Subcutaneous abdominal adipose tissue (tissue), 5 donors: Measurements from ENCODE around the gene SLC4A11.

Experiments used
- H3K27ac ChIP-seq: one replicate; pipeline ENCODE4 v1.7.0; 2013; ENCODE audit warnings: low read depth, mild to moderate bottlenecking, inconsistent platforms, low read length, moderate library complexity
- H3K27me3 ChIP-seq, 5 donors: one replicate each; pipeline ENCODE4 v1.7.0; 2013; ENCODE audit warnings: low read length in 5 of 5, inconsistent platforms in 1 of 5; ENCODE audit not compliant: control insufficient read depth in 5 of 5, insufficient read depth in 4 of 5
- H3K36me3 ChIP-seq, 5 donors: one replicate each; pipeline ENCODE4 v1.7.0; 2013; ENCODE audit warnings: low read length in 5 of 5; ENCODE audit not compliant: control insufficient read depth in 5 of 5, insufficient read depth in 5 of 5
- H3K4me1 ChIP-seq, 5 donors: one replicate each; pipeline ENCODE4 v1.7.0; 2013; ENCODE audit warnings: low read length in 5 of 5, mild to moderate bottlenecking in 3 of 5, moderate library complexity in 1 of 5; ENCODE audit not compliant: control insufficient read depth in 5 of 5, insufficient read depth in 5 of 5
- H3K4me3 ChIP-seq, 5 donors: one replicate each; pipeline ENCODE4 v1.7.0; 2013; ENCODE audit warnings: low read length in 5 of 5, low read depth in 1 of 5
- H3K9ac ChIP-seq, 5 donors: one replicate each; pipeline ENCODE4 v1.7.0; 2013; ENCODE audit warnings: low read length in 5 of 5, mild to moderate bottlenecking in 4 of 5, moderate library complexity in 3 of 5
- H3K9me3 ChIP-seq, 5 donors: one replicate each; pipeline ENCODE4 v1.7.0; 2013; ENCODE audit warnings: low read length in 5 of 5; ENCODE audit not compliant: control insufficient read depth in 5 of 5
- donor health status: healthy.
- donor health status: healthy.
- donor health status: healthy.
- donor health status: healthy.
- donor health status: healthy.

Gene SLC4A11

GRCh38 chr20:3239867-3240775 lies 1.1 kb upstream of the SLC4A11 start:
- peaks cover 0 to 28% (median 22%) of the 10 kb centered on the region in 5 donors for H3K4me1 ChIP-seq
- peak overlapping the region in 4 of 5 donors; percentile 30 to 46 (median 36) for H3K9ac ChIP-seq

GRCh38 chr20:3238616-3239025 lies 369 bp downstream of the SLC4A11 start:
- H3K9ac ChIP-seq, result peak overlapping the region in 1 of 5 donors; percentile 40
- no peaks in the 10 kb centered on the region for H3K9me3 ChIP-seq
- peak overlapping the region in 4 of 5 donors; percentile 62 to 80 (median 74) for H3K4me3 ChIP-seq
- H3K27me3 ChIP-seq, result peaks cover 33 to 48% (median 47%) of the 10 kb centered on the region in 5 donors
- no peak overlapping the region for H3K27ac ChIP-seq
- peaks cover 0 to 28% (median 22%) of the 10 kb centered on the region in 5 donors for H3K4me1 ChIP-seq
- no peaks in the 10 kb centered on the region for H3K36me3 ChIP-seq

More at GRCh38 chr20:3239867-3240775, 1.1 kb upstream of the SLC4A11 start:
- no peaks in the 10 kb centered on the region for H3K36me3 ChIP-seq
- H3K4me3 ChIP-seq, result peak overlapping the region; percentile 50 to 80 (median 69)
- peaks cover 31 to 50% (median 43%) of the 10 kb centered on the region in 5 donors for H3K27me3 ChIP-seq
- no peak overlapping the region for H3K27ac ChIP-seq
- no peaks in the 10 kb centered on the region for H3K9me3 ChIP-seq

- Histone ChIP-seq H3K27me3 (peaks cover 33 to 48% (median 46%) of the 10 kb centered on the region in 5 donors), H3K4me1 (peaks cover 0 to 28% (median 22%) of the 10 kb centered on the region in 5 donors), H3K27ac (no peak overlapping the region)
Measured at GRCh38 chr20:3237958-3238615, 903 bp downstream of the SLC4A11 start.

GRCh38 chr20:3237011-3237957 lies 1.7 kb downstream of the SLC4A11 start:
- Histone ChIP-seq H3K27me3 (peaks cover 33 to 48% (median 46%) of the 10 kb centered on the region in 5 donors), H3K9me3 (no peaks in the 10 kb centered on the region), H3K4me1 (peaks cover 0 to 28% (median 22%) of the 10 kb centered on the region in 5 donors), H3K4me3 (no peak overlapping the region), H3K36me3 (no peaks in the 10 kb centered on the region), H3K9ac (no peak overlapping the region), H3K27ac (no peak overlapping the region)

More at GRCh38 chr20:3237958-3238615, 903 bp downstream of the SLC4A11 start:
- Histone ChIP-seq H3K9me3 (no peaks in the 10 kb centered on the region), H3K4me3 (peak overlapping the region in 4 of 5 donors; percentile 62 to 80 (median 74)), H3K36me3 (no peaks in the 10 kb centered on the region), H3K9ac (no peak overlapping the region)

- Histone ChIP-seq H3K9ac (no peak overlapping the region), H3K27me3 (peaks cover 33 to 45% (median 43%) of the 10 kb centered on the region in 5 donors), H3K4me1 (peaks cover 0 to 28% (median 22%) of the 10 kb centered on the region in 5 donors), H3K27ac (no peak overlapping the region), H3K9me3 (no peaks in the 10 kb centered on the region), H3K4me3 (no peak overlapping the region), H3K36me3 (no peaks in the 10 kb centered on the region)
Measured at GRCh38 chr20:3235666-3236324, 3.2 kb downstream of the SLC4A11 start.

- Histone ChIP-seq H3K4me1 (peaks cover 0 to 16% (median 12%) of the 10 kb centered on the region in 5 donors), H3K27me3 (peaks cover 27 to 38% (median 33%) of the 10 kb centered on the region in 5 donors), H3K9me3 (no peaks in the 10 kb centered on the region), H3K4me3 (no peak overlapping the region), H3K27ac (no peak overlapping the region), H3K36me3 (no peaks in the 10 kb centered on the region), H3K9ac (no peak overlapping the region)
Measured at GRCh38 chr20:3233991-3234498, 4.9 kb downstream of the SLC4A11 start.

GRCh38 chr20:3233131-3233990 lies 5.6 kb downstream of the SLC4A11 start:
- Histone ChIP-seq H3K4me3 (no peak overlapping the region), H3K36me3 (no peaks in the 10 kb centered on the region), H3K4me1 (peaks cover 0 to 9% (median 9%) of the 10 kb centered on the region in 5 donors), H3K27ac (no peak overlapping the region), H3K9ac (no peak overlapping the region), H3K9me3 (no peaks in the 10 kb centered on the region), H3K27me3 (peaks cover 27 to 35% (median 33%) of the 10 kb centered on the region in 5 donors)

- H3K4me3 ChIP-seq, result no peak overlapping the region
- H3K9ac ChIP-seq, result no peak overlapping the region
- H3K4me1 ChIP-seq, result no peaks in the 10 kb centered on the region
- H3K9me3 ChIP-seq, result no peaks in the 10 kb centered on the region
- H3K36me3 ChIP-seq, result peaks cover 0 to 5% (median 2%) of the 10 kb centered on the region in 5 donors
- no peak overlapping the region for H3K27ac ChIP-seq
- peaks cover 16 to 24% (median 20%) of the 10 kb centered on the region in 5 donors for H3K27me3 ChIP-seq
Measured at GRCh38 chr20:3231889-3232588, 7.0 kb downstream of the SLC4A11 start.
